SK-N-MC (cell line): ENCODE results near the gene CTRB2.

Experiments
- EZH2 ChIP-seq: fragments of 200-600 bp; sonication (generic); IDR thresholded peaks from one replicate; pipeline ENCODE4 v1.6.1; 2017; ENCODE audit warnings: antibody characterized with exemption
- FOXP2 ChIP-seq: optimal IDR thresholded peaks from 2 replicates; pipeline ENCODE3; 2011; ENCODE audit warnings: mild to moderate bottlenecking, moderate library complexity; ENCODE audit not compliant: insufficient read depth; ENCODE audit errors: extremely low read length, control extremely low read depth
- POLR2AphosphoS5 ChIP-seq: IDR thresholded peaks from 2 replicates; pipeline ENCODE4 v1.6.1; 2012; ENCODE audit warnings: mild to moderate bottlenecking, low read depth, low read length, borderline replicate concordance

DNA sequence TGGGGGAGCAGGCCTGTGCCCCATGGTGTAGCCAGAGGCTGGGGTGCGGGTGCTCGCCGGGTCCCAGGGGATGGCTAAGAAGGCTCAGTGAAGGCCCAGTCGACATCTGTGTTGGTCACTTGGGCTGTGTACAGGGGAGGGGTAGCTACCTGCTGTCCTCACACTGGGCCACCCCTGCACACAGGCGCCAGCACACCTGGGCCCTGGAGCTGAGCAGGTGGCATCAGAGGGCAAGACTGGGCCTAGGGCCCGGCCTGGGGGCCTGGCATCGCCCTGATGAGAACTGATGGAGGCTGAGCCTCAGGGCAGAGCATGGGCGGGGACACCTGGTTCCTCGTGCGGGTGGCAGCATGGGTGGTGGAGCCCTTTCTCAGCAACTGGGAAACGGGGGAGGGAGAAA lies 870 bp upstream of the CTRB2 start:
- no peak for TF ChIP-seq POLR2AphosphoS5
- no peak for TF ChIP-seq EZH2
- TF ChIP-seq FOXP2, result no peak
